ENCODE data around the gene FYN.

DNA sequence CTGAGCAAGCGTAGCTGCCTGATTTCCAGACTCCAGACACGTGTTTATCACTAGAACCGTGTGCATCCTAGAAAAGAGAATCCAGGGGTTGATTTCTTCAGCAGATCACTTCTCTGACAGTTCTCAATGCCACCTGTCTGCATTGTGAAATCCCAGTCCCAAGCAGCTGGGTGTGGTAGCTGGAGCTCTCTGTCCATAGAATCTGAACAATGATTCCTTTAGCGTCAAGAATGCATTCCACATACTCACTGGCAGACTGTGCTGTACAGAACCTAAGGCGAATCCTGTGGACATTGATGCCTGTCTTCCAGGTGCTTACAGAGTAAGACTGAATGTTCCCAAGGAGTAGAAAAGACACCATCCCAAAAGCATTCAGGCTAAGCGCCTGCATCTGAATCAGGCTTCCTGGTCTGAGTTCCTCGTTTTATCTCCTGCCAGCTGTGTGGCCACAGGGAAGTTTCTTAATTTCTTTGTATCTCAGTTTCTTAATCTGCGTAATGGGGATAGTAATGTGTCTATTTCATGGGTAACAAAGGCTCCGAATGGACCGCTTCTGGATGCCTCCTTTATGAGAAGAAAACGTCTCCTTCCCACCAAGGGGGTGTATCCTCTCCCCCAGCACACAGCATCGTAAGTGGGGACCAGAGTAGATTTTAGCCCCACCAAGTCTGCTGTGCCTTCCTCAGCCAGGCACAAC lies 257.2 kb downstream of the FYN start:
- no peak for TF ChIP-seq CTBP1 (IDR thresholded peaks at IDR 0.05; ENCODE audit: borderline replicate concordance)
- TF ChIP-seq ELF4 (IDR thresholded peaks at IDR 0.05), result no peak
- no peak for TF ChIP-seq SUZ12 (IDR thresholded peaks at IDR 0.05)
- no peak for TF ChIP-seq HDGF (IDR thresholded peaks at IDR 0.05; ENCODE audit: borderline replicate concordance)
- TF ChIP-seq FOXK2 (IDR thresholded peaks at IDR 0.05), result no peak
